Neural progenitor cell (in vitro differentiated cells): ENCODE data around the gene TRIM47. TPM values are rescaled to one million over a fixed set of nuclear protein-coding genes. Genes with fewer than 3 reads are reported as not detected.
A peak's percentile ranks its signal among the peaks of the same experiment; 100 is the strongest.
"Not testable (repeated sequence)": the region's sequence is repeated elsewhere in the genome, so short reads cannot be mapped to it uniquely, and the experiment has no call there.

Experiments
- DNase-seq: peaks from one replicate; pipeline ENCODE4 v3.0.0-alpha.2; 2016; ENCODE audit warnings: low spot score
- H2AFZ ChIP-seq: fragments of 200-600 bp; sonication (generic); replicated peaks from 2 replicates; pipeline ENCODE4 v1.6.1; 2016; ENCODE audit warnings: antibody characterized with exemption
- H3F3A ChIP-seq: fragments of 200-600 bp; sonication (generic); 2 replicates; pipeline ENCODE4 v1.6.1; 2016; ENCODE audit warnings: antibody characterized with exemption, low read depth
- H3K27ac ChIP-seq: fragments of 200-600 bp; sonication (generic); 2 replicates; pipeline ENCODE4 v1.5.1; 2016; ENCODE audit warnings: mild to moderate bottlenecking
- H3K27me3 ChIP-seq: fragments of 200-600 bp; sonication (generic); 2 replicates; pipeline ENCODE4 v1.6.1; 2016; ENCODE audit warnings: mild to moderate bottlenecking, moderate library complexity
- H3K36me3 ChIP-seq: fragments of 200-600 bp; sonication (generic); 2 replicates; pipeline ENCODE4 v1.5.1; 2016
- H3K4me1 ChIP-seq: fragments of 200-600 bp; sonication (generic); 2 replicates; pipeline ENCODE4 v1.6.1; 2016; ENCODE audit warnings: mixed run types
- H3K4me2 ChIP-seq: fragments of 200-600 bp; sonication (generic); 2 replicates; pipeline ENCODE4 v1.6.1; 2016
- H3K4me3 ChIP-seq: fragments of 200-600 bp; sonication (generic); 2 replicates; pipeline ENCODE4 v1.5.1; 2016
- H3K79me2 ChIP-seq: fragments of 200-600 bp; sonication (generic); 2 replicates; pipeline ENCODE4 v1.6.1; 2016; ENCODE audit warnings: low read depth
- H3K9ac ChIP-seq: fragments of 200-600 bp; sonication (generic); 2 replicates; pipeline ENCODE4 v1.6.1; 2016
- H3K9me3 ChIP-seq: fragments of 200-600 bp; sonication (generic); 2 replicates; pipeline ENCODE4 v1.5.1; 2016; ENCODE audit warnings: low read depth
- H4K20me1 ChIP-seq: fragments of 200-600 bp; sonication (generic); 2 replicates; pipeline ENCODE4 v1.6.1; 2016; ENCODE audit warnings: low read depth
- H3K27ac Mint-ChIP-seq: 3 replicates; pipeline ENCODE4 v1.8.0; 2021; ENCODE audit warnings: mixed read lengths
- H3K27me3 Mint-ChIP-seq: 2 replicates; pipeline ENCODE4 v1.8.0; 2022; ENCODE audit warnings: low read depth, mild to moderate bottlenecking, inconsistent platforms, moderate library complexity, mixed read lengths; ENCODE audit not compliant: insufficient read depth
- H3K36me3 Mint-ChIP-seq: 3 replicates; pipeline ENCODE4 v1.8.0; 2021; ENCODE audit warnings: mixed read lengths
- H3K4me1 Mint-ChIP-seq: 3 replicates; pipeline ENCODE4 v1.8.0; 2021; ENCODE audit warnings: mixed read lengths
- H3K4me3 Mint-ChIP-seq: 3 replicates; pipeline ENCODE4 v1.8.0; 2021; ENCODE audit warnings: mild to moderate bottlenecking, moderate library complexity, mixed read lengths
- H3K9me3 Mint-ChIP-seq: 3 replicates; pipeline ENCODE4 v1.8.0; 2020; ENCODE audit warnings: mixed read lengths
- CTCF ChIP-seq: fragments of 200-600 bp; sonication (generic); IDR thresholded peaks from 2 replicates; pipeline ENCODE4 v1.5.1; 2017; ENCODE audit warnings: antibody characterized with exemption, mild to moderate bottlenecking
- EZH2 ChIP-seq: fragments of 200-600 bp; sonication (generic); IDR thresholded peaks from 2 replicates; pipeline ENCODE4 v1.6.1; 2017; ENCODE audit warnings: antibody characterized with exemption, mild to moderate bottlenecking, moderate library complexity
- EZH2phosphoT487 ChIP-seq: fragments of 200-600 bp; sonication (generic); IDR thresholded peaks from 2 replicates; pipeline ENCODE4 v1.6.1; 2017; ENCODE audit warnings: antibody characterized with exemption
- total RNA-seq: library from RNA; depleted of rRNA; stranded (reverse); fragments of >200 nt; gene quantifications from 2 replicates; pipeline ENCODE4 v1.2.3, GENCODE V29; 2015; ENCODE audit warnings: low replicate concordance

TRIM47 gene
- total RNA-seq, 1 donor from 2014 or later = 1.3 TPM

GRCh38 chr17:75853433-75853832 lies 24.9 kb downstream of the TRIM47 start:
- Histone ChIP-seq H3K79me2 (peaks cover 22% of the 10 kb centered on the region), H2AFZ (no peak overlapping the region), H3K4me2 (no peak overlapping the region), H3K9ac (no peak overlapping the region), H3K27me3 (no peaks in the 10 kb centered on the region), H3K9me3 (no peaks in the 10 kb centered on the region), H3F3A (peaks cover 22% of the 10 kb centered on the region), H3K27ac (no peak overlapping the region), H3K4me1 (peaks cover 4% of the 10 kb centered on the region), H4K20me1 (peaks cover 6% of the 10 kb centered on the region), H3K36me3 (no peaks in the 10 kb centered on the region), H3K4me3 (no peak overlapping the region)
- TF ChIP-seq EZH2phosphoT487 = no peak
- TF ChIP-seq CTCF = no peak
- TF ChIP-seq EZH2 = no peak
- Mint-ChIP-seq H3K9me3 (no peaks in the 10 kb centered on the region), H3K36me3 (peaks cover 3% of the 10 kb centered on the region), H3K4me1 (peaks cover 13% of the 10 kb centered on the region), H3K4me3 (peak overlapping the region; percentile 73), H3K27me3 (peaks cover 4% of the 10 kb centered on the region), H3K27ac (no peak overlapping the region)
- DNase-seq = no peak

DNA sequence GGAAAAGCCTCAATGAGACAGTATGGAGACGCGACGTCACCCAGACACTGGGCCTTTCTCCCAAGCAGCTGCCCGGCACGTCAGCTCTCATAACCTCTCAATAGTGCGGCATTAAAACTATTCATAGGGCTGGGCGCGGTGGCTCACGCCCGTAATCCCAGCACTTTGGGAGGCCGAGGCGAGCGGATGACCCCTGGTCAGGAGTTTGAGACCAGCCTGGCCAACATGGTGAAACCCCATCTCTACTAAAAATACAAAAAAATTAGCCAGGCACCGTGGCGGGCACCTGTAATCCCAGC lies 26.7 kb downstream of the TRIM47 start:
- H3K9me3 Mint-ChIP-seq, H3K9ac ChIP-seq, H3K4me3 Mint-ChIP-seq, H4K20me1 ChIP-seq, H3K4me1 ChIP-seq, H3K4me2 ChIP-seq, H3K36me3 Mint-ChIP-seq, DNase-seq, H3K4me3 ChIP-seq, H3K27ac Mint-ChIP-seq, H3K9me3 ChIP-seq, H3K27me3 Mint-ChIP-seq, H2AFZ ChIP-seq, H3K27me3 ChIP-seq, H3K27ac ChIP-seq, H3K36me3 ChIP-seq: not testable (repeated sequence)
- H3K4me1 Mint-ChIP-seq = peaks cover 11% of the 10 kb centered on the region
- Histone ChIP-seq H3K79me2 (peaks cover 22% of the 10 kb centered on the region), H3F3A (peaks cover 21% of the 10 kb centered on the region)

GRCh38 chr17:75850928-75851692 lies 27.3 kb downstream of the TRIM47 start:
- Mint-ChIP-seq H3K4me3 (no peak overlapping the region), H3K27me3 (peaks cover 5% of the 10 kb centered on the region), H3K36me3 (peaks cover 5% of the 10 kb centered on the region), H3K27ac (no peak overlapping the region), H3K9me3 (no peaks in the 10 kb centered on the region), H3K4me1 (peaks cover 7% of the 10 kb centered on the region)
- TF ChIP-seq EZH2 (no peak), EZH2phosphoT487 (no peak), CTCF (no peak)
- DNase-seq = no peak
- no peak overlapping the region for H2AFZ ChIP-seq
- H3K27ac ChIP-seq = no peak overlapping the region
- no peak overlapping the region for H3K4me2 ChIP-seq
- no peaks in the 10 kb centered on the region for H3K27me3 ChIP-seq
- no peaks in the 10 kb centered on the region for H3K4me1 ChIP-seq
- peaks cover 17% of the 10 kb centered on the region for H3F3A ChIP-seq
- H3K79me2 ChIP-seq = peaks cover 22% of the 10 kb centered on the region
- no peaks in the 10 kb centered on the region for H3K36me3 ChIP-seq
- H3K9ac ChIP-seq = no peak overlapping the region
- H3K4me3 ChIP-seq = no peak overlapping the region
- H4K20me1 ChIP-seq = peaks cover 6% of the 10 kb centered on the region
- no peaks in the 10 kb centered on the region for H3K9me3 ChIP-seq

GRCh38 chr17:75849724-75850123 lies 28.7 kb downstream of the TRIM47 start:
- Histone ChIP-seq H2AFZ (no peak overlapping the region), H3K27ac (no peak overlapping the region)

More at GRCh38 chr17:75849724-75850123, 28.7 kb downstream of the TRIM47 start:
- Mint-ChIP-seq H3K27me3 (peaks cover 5% of the 10 kb centered on the region), H3K4me3 (no peak overlapping the region), H3K9me3 (no peaks in the 10 kb centered on the region), H3K27ac (no peak overlapping the region), H3K4me1 (peaks cover 13% of the 10 kb centered on the region), H3K36me3 (peaks cover 5% of the 10 kb centered on the region)
- H3K9me3 ChIP-seq = no peaks in the 10 kb centered on the region
- H4K20me1 ChIP-seq = peaks cover 11% of the 10 kb centered on the region
- no peak overlapping the region for H3K9ac ChIP-seq
- no peaks in the 10 kb centered on the region for H3K27me3 ChIP-seq
- H3K4me1 ChIP-seq = no peaks in the 10 kb centered on the region
- peaks cover 24% of the 10 kb centered on the region for H3F3A ChIP-seq
- DNase-seq = no peak
- H3K36me3 ChIP-seq = no peaks in the 10 kb centered on the region
- H3K4me2 ChIP-seq = no peak overlapping the region
- peaks cover 21% of the 10 kb centered on the region for H3K79me2 ChIP-seq
- H3K4me3 ChIP-seq = no peak overlapping the region
- TF ChIP-seq EZH2phosphoT487 = no peak
- no peak for TF ChIP-seq CTCF
- TF ChIP-seq EZH2 = no peak
